ENCODE measurements around the gene NFIA.

The NFIA gene

GRCh38 chr1:61358770-61359455 is 276.6 kb downstream of the NFIA start:
- DNase-seq (ENCODE audit: extremely low read depth, low read depth), result no peak
- no peak for TF ChIP-seq CTCF (IDR thresholded peaks at IDR 0.05; ENCODE audit: low read depth, low read length)

- DNase-seq (ENCODE audit: extremely low read depth, low read depth), result no peak
- TF ChIP-seq CTCF (IDR thresholded peaks at IDR 0.05; ENCODE audit: low read depth, low read length), result no peak
Measured at GRCh38 chr1:61361931-61362330, 279.6 kb downstream of the NFIA start.

- no peak for DNase-seq (ENCODE audit: extremely low read depth, low read depth)
- no peak for TF ChIP-seq CTCF (IDR thresholded peaks at IDR 0.05; ENCODE audit: low read depth, low read length)
Measured at GRCh38 chr1:61362351-61362750, 280.0 kb downstream of the NFIA start.

GRCh38 chr1:61368366-61368765 is 286.0 kb downstream of the NFIA start:
- no peak for TF ChIP-seq CTCF (IDR thresholded peaks at IDR 0.05; ENCODE audit: low read depth, low read length)
- DNase-seq (ENCODE audit: extremely low read depth, low read depth), result no peak

- no peak for TF ChIP-seq CTCF (IDR thresholded peaks at IDR 0.05; ENCODE audit: low read depth, low read length)
Measured at GRCh38 chr1:61368876-61369275, 286.5 kb downstream of the NFIA start.

GRCh38 chr1:61370177-61370912 is 288.0 kb downstream of the NFIA start:
- no peak for TF ChIP-seq CTCF (IDR thresholded peaks at IDR 0.05; ENCODE audit: low read depth, low read length)
- DNase-seq (ENCODE audit: extremely low read depth, low read depth), result no peak

More at GRCh38 chr1:61368876-61369275, 286.5 kb downstream of the NFIA start:
- DNase-seq (ENCODE audit: extremely low read depth, low read depth), result no peak

- no peak for TF ChIP-seq CTCF (IDR thresholded peaks at IDR 0.05; ENCODE audit: low read depth, low read length)
- DNase-seq (ENCODE audit: extremely low read depth, low read depth), result no peak
Measured at GRCh38 chr1:61370913-61371279, 288.5 kb downstream of the NFIA start.

All from AG09319 (cell line).